Tibial nerve (tissue), 4 donors: ENCODE measurements around the gene PRPF6.

Experiments
- CTCF ChIP-seq, 5 experiments: fragments of 200-600 bp in 3 of 5; fragments of 450-650 bp in 2 of 5; sonication (generic) in 3 of 5; IDR thresholded peaks; one replicate each; pipeline ENCODE4 v1.5.1; 2016 to 2019; ENCODE audit warnings: antibody characterized with exemption in 5 of 5, mild to moderate bottlenecking in 3 of 5, moderate library complexity in 2 of 5
- EP300 ChIP-seq, 2 donors: sonication (generic); formaldehyde crosslinking; IDR thresholded peaks; one replicate each; pipeline ENCODE4 v1.6.1; 2017; ENCODE audit warnings: antibody characterized with exemption in 2 of 2, mild to moderate bottlenecking in 1 of 2
- POLR2A ChIP-seq, 2 donors: fragments of 450-650 bp; IDR thresholded peaks; one replicate each; pipeline ENCODE4 v1.6.1; 2017; ENCODE audit warnings: antibody characterized with exemption in 2 of 2, mild to moderate bottlenecking in 2 of 2, moderate library complexity in 2 of 2

GRCh38 chr20:63947638-63948456 is 33.1 kb upstream of the PRPF6 start:
- TF ChIP-seq CTCF (IDR thresholded peaks at IDR 0.05) (no peak), POLR2A (IDR thresholded peaks at IDR 0.05) (no peak), EP300 (IDR thresholded peaks at IDR 0.05) (no peak)
